Measurements from ENCODE around the gene MGMT. TPM values are rescaled to one million over a fixed set of nuclear protein-coding genes. Genes with fewer than 3 reads are reported as not detected.

The MGMT gene
- total RNA-seq, 2 donors from 2014 or later = 18.3 to 25.5 TPM

DNA sequence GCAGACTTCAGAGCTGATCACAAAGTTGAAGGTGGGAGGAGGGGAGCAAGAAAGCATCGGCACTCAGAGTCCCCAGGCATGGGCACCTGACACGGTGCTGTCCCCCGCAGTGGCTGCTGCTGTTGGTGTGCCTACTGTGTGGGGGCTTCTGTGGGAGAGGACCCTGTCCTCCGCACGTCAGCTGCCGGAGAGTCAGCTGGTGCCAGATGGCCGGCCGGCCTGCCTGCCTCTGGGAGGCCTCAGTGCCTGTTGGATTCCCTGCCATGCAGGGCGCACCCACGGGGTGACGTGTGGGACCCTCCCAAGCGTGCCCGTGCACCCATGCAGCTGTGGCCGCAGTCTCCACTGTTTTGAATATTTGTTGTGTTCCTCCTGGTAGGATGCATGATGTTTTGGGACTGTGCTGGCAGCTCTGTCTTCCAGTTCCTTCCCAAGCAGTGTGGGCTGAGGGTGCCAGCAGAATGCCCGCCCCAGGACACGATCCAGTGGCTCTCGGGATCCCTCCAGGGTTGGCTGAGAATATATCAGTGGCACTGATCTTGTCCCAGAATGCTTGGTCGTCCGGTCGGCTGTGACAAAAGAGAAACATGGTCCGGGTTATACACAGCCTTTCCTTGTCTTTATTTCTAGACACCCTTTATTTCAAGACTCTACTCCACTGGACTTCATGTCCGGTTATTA lies 185.6 kb downstream of the MGMT start:
- Histone ChIP-seq H3K36me3 (no peaks in the 10 kb centered on the region), H3K4me1 (ENCODE audit: control insufficient read depth in 1 of 2, low read depth in 2 of 2) (no peaks in the 10 kb centered on the region), H3K4me3 (no peak overlapping the region), H3K27ac (no peak overlapping the region), H3K9me3 (no peaks in the 10 kb centered on the region), H3K27me3 (replicated peaks; ENCODE audit: insufficient read depth) (no peaks in the 10 kb centered on the region)
- ATAC-seq (ENCODE audit: insufficient number of reproducible peaks, low FRiP score, low read depth) (no peak), DNase-seq (ENCODE audit: low spot score) (no peak)
- TF ChIP-seq, protein P1, sequence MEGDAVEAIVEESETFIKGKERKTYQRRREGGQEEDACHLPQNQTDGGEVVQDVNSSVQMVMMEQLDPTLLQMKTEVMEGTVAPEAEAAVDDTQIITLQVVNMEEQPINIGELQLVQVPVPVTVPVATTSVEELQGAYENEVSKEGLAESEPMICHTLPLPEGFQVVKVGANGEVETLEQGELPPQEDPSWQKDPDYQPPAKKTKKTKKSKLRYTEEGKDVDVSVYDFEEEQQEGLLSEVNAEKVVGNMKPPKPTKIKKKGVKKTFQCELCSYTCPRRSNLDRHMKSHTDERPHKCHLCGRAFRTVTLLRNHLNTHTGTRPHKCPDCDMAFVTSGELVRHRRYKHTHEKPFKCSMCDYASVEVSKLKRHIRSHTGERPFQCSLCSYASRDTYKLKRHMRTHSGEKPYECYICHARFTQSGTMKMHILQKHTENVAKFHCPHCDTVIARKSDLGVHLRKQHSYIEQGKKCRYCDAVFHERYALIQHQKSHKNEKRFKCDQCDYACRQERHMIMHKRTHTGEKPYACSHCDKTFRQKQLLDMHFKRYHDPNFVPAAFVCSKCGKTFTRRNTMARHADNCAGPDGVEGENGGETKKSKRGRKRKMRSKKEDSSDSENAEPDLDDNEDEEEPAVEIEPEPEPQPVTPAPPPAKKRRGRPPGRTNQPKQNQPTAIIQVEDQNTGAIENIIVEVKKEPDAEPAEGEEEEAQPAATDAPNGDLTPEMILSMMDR (IDR thresholded peaks at IDR 0.05) = no peak

DNA sequence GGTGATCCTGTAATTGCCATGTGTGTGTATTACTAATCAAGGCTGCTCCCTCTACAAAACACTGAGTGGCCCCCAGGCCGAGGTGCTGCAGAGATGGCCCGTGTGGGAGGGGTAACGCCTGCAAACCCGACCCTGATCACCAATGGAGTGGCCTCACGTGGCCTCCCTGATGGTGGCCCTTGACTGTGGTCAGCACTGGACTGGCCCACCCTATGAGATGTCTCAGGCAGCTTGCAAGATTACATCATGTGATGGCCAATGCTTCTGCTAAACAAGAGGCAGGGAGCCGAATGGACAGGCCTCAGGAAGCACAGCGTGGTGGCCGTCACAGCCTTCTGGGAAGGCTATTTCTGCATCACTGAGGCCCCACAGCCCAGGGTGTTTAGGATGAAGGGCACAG lies 186.4 kb downstream of the MGMT start:
- H3K4me1 ChIP-seq (ENCODE audit: control insufficient read depth in 1 of 2, low read depth in 2 of 2) = no peaks in the 10 kb centered on the region
- no peak overlapping the region for H3K27ac ChIP-seq
- H3K4me3 ChIP-seq = no peak overlapping the region
- no peak for DNase-seq (ENCODE audit: low spot score)
- H3K36me3 ChIP-seq = no peaks in the 10 kb centered on the region
- no peaks in the 10 kb centered on the region for H3K9me3 ChIP-seq
- TF ChIP-seq, protein P1 (IDR thresholded peaks at IDR 0.05) = no peak
- H3K27me3 ChIP-seq (replicated peaks; ENCODE audit: insufficient read depth) = no peaks in the 10 kb centered on the region
- ATAC-seq (ENCODE audit: insufficient number of reproducible peaks, low FRiP score, low read depth) = no peak

DNA sequence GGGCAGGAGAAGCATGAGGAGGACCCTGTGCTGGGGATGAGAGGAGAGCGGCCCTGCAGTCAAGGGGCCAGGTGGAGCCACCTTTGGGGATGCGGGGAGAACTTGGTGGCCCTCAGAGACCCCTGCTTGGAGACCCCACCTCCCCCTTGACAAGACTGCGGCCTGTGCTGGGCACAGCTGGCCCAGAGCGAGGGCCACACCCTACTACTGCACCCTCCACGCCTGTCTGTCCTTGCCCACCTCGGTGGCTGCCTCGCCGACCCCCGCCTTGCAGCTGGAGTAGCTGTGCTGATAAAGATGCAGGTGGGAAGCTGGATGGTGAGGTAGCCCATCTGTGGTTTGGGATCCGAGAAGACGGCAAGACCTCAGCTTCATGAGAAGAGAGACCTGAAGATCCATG lies 186.8 kb downstream of the MGMT start:
- no peaks in the 10 kb centered on the region for H3K36me3 ChIP-seq
- H3K4me1 ChIP-seq (ENCODE audit: control insufficient read depth in 1 of 2, low read depth in 2 of 2) = no peaks in the 10 kb centered on the region
- no peaks in the 10 kb centered on the region for H3K9me3 ChIP-seq
- no peak overlapping the region for H3K27ac ChIP-seq
- ATAC-seq (ENCODE audit: insufficient number of reproducible peaks, low FRiP score, low read depth) (no peak), DNase-seq (ENCODE audit: low spot score) (no peak)
- no peak overlapping the region for H3K4me3 ChIP-seq
- no peaks in the 10 kb centered on the region for H3K27me3 ChIP-seq (replicated peaks; ENCODE audit: insufficient read depth)
- TF ChIP-seq, protein P1 (IDR thresholded peaks at IDR 0.05) = no peak

DNA sequence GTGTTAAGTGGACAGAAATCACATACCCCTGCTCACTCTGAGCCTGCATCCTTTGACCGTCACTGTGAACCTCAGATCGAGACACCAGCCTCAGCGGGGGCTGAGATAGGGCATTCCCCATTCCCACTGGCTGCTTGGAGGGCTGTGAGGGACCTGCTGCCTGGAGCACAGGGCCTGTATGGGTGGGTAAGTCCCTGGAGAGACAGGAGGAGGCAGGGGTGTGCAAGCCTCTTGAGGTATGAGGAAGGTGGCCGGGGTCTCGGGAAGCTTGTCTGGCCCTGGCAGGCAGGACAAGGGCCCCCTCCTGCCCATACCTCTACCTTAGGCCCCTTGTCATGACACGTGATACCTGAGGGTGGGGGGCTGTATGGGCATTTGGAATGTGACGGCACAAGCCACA lies 187.4 kb downstream of the MGMT start:
- Histone ChIP-seq H3K4me1 (ENCODE audit: control insufficient read depth in 1 of 2, low read depth in 2 of 2) (no peaks in the 10 kb centered on the region), H3K27me3 (replicated peaks; ENCODE audit: insufficient read depth) (no peaks in the 10 kb centered on the region), H3K9me3 (no peaks in the 10 kb centered on the region), H3K36me3 (no peaks in the 10 kb centered on the region), H3K27ac (no peak overlapping the region), H3K4me3 (no peak overlapping the region)
- TF ChIP-seq, protein P1 (IDR thresholded peaks at IDR 0.05) = no peak
- no peak for ATAC-seq (ENCODE audit: insufficient number of reproducible peaks, low FRiP score, low read depth)
- DNase-seq (ENCODE audit: low spot score) = no peak

DNA sequence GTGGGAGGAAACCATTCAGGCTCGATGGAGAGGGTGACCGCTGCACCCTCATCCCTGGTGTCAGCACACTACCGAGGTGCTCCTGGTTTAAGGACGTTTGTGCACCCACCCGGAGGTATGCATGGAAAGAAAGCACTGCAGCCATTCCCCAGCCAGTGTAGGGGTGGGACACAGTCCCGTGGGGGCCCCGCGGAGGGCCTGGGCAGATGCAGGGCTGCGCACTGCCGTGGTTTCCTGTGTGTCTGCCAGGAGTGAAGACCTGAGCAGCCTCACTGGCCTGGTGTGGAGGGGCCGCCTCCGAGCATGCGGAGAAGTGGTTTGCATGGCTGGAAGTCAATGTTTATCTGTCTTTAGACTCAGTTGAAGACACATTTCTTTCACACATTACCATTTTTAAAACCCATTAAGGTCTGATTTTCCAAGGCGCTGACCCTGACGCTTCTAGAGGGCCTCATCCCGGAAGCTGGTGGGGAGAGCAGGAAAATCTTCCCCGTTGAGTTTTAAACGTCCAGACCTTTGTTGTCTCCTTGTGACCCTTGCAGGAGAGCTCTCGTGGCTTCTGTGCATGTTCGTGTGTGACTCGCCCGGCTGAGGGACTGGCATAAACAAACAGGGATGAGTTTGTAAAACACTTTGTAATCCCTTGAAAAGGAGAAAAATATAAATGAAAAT lies 188.1 kb downstream of the MGMT start:
- H3K27me3 ChIP-seq (replicated peaks; ENCODE audit: insufficient read depth) = no peaks in the 10 kb centered on the region
- peaks cover 0 to 5% of the 10 kb centered on the region in 2 donors for H3K4me1 ChIP-seq (ENCODE audit: control insufficient read depth in 1 of 2, low read depth in 2 of 2)
- no peak overlapping the region for H3K27ac ChIP-seq
- TF ChIP-seq, protein P1 (IDR thresholded peaks at IDR 0.05) = no peak
- H3K36me3 ChIP-seq = no peaks in the 10 kb centered on the region
- DNase-seq (ENCODE audit: low spot score) = no peak
- no peak overlapping the region for H3K4me3 ChIP-seq
- no peak for ATAC-seq (ENCODE audit: insufficient number of reproducible peaks, low FRiP score, low read depth)
- no peaks in the 10 kb centered on the region for H3K9me3 ChIP-seq
